DMS53 treated with DMSO at 0.1 percent for 48 hours (cell line): ENCODE data around the gene GNAS.

Source experiments
- DNase-seq: peaks from one replicate; lab custom pipeline; 2025; ENCODE audit not compliant: unreplicated experiment; lab: John Stamatoyannopoulos, UW

The GNAS gene

DNA sequence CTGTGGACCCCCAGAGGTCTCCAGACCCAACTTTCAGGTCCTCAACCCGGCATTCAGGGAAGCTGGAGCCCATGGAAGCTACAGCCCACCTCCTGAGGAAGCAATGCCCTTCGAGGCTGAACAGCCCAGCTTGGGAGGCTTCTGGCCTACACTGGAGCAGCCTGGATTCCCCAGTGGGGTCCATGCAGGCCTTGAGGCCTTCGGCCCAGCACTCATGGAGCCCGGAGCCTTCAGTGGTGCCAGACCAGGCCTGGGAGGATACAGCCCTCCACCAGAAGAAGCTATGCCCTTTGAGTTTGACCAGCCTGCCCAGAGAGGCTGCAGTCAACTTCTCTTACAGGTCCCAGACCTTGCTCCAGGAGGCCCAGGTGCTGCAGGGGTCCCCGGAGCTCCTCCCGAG, 950 bp downstream of the GNAS start:
- no peak for DNase-seq

DNA sequence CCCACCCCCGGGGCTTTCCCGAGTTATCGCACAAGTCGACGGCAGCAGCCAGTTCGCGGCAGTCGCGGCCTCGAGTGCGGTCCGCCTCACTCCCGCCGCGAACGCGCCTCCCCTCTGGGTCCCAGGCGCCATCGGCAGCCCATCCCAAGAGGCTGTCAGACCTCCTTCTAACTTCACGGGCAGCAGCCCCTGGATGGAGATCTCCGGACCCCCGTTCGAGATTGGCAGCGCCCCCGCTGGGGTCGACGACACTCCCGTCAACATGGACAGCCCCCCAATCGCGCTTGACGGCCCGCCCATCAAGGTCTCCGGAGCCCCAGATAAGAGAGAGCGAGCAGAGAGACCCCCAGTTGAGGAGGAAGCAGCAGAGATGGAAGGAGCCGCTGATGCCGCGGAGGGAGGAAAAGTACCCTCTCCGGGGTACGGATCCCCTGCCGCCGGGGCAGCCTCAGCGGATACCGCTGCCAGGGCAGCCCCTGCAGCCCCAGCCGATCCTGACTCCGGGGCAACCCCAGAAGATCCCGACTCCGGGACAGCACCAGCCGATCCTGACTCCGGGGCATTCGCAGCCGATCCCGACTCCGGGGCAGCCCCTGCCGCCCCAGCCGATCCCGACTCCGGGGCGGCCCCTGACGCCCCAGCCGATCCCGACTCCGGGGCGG, 1.6 kb downstream of the GNAS start:
- no peak for DNase-seq

DNA sequence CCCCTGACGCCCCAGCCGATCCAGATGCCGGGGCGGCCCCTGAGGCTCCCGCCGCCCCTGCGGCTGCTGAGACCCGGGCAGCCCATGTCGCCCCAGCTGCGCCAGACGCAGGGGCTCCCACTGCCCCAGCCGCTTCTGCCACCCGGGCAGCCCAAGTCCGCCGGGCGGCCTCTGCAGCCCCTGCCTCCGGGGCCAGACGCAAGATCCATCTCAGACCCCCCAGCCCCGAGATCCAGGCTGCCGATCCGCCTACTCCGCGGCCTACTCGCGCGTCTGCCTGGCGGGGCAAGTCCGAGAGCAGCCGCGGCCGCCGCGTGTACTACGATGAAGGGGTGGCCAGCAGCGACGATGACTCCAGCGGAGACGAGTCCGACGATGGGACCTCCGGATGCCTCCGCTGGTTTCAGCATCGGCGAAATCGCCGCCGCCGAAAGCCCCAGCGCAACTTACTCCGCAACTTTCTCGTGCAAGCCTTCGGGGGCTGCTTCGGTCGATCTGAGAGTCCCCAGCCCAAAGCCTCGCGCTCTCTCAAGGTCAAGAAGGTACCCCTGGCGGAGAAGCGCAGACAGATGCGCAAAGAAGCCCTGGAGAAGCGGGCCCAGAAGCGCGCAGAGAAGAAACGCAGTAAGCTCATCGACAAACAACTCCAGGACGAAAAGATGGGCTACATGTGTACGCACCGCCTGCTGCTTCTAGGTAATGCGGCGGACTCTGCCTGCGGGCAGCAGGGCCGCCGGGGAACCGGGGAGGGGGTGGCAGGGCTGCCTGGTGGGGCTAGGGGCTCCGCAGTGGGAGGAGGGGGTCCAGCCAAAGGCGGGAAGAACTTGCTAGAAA, 2.3 kb downstream of the GNAS start:
- DNase-seq = no peak

DNA sequence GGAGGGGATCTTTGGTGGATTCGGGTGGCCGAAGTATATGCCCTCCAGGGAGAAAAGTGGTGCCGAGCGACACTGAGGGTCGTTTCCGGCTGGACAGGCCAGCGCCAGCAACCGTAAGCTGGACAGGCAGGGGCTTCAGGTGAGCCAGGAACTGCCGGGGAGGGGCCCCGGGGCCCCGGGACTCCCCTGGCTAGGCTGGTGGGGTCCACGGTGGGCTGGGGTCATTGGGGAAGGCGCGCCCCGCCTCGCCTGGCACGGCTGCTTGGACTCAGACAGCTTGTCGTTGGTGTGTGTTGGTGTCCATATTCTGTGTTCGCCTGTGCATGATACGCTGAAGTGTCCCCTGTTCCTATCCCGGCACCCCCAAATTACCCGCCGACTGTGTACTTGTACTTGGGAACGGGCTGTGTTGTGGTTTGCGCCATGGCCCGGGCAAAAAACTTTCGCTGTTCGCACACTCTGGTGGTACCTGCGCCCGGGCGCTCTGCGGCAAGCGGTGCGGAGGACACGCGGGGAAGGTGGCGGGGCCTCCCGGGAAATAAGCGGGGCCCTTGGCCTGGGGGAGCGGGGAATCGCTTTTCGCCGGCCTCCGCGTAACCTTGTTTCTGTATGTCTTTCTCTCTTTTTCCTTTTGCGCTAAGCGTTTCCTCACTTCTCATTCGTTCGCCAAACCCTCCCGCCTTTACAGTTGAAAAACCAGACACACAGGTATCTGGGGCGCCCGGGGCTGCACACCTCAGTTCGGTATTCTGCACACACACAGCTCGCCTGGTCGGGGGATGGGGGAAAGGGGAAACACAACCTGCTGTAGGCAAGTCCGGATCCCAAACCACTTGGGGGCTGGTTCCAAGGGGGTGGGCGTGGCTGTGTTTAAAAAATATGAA, 3.2 kb downstream of the GNAS start:
- DNase-seq = no peak

DNA sequence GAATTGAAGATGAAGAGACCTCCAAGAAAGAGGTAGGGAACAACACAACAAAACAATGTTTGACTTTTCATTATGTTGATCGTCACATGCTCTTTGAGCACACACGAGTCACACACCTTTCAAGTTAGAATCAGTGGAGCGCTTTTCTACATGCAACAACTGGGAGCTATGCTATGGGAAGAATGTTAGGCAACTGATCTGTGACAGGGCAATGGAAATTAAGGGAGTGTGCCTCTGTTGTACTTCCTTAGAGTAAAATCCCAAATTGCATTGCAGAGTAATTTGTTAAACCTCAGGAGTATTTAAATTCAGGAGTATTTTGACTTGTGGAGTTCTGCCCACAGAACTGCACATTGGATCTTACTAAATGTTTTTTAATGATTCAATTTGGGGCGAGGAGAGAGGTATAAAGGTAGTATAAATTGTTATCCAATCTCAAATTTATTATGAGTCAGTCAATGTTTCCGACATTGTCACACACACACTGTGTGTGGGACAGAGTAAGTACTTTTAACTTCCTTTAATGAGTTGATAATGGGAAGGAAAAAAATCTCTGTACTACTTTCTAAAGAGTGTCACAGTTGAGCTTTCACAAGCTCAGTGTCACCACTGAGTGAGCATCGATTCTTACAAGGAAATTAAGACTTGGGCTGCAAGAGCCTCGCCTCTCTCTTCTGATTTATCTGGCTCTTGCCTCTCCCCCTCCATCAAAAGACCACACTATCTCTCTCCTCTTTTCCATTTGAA, 10.7 kb downstream of the GNAS start:
- no peak for DNase-seq

DNA sequence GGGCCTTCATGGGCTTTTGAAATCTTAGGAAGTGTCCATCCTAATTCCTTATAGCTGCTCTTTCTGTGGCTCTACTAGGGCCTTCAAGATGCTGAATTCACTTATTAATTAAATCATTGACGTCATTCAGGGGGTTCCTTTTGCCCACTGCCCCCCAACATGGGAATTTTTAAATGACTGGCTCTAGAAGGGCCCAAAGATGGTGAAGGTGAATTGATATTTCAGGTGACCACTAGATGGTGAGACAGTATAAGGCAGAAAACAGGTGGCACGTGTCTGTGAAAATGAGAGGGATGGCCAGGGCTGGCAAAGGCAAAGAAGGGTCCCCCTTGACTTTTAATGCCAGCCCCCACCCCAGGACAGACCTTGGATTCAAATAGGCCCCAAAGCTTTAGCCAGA, 11.8 kb downstream of the GNAS start:
- no peak for DNase-seq

DNA sequence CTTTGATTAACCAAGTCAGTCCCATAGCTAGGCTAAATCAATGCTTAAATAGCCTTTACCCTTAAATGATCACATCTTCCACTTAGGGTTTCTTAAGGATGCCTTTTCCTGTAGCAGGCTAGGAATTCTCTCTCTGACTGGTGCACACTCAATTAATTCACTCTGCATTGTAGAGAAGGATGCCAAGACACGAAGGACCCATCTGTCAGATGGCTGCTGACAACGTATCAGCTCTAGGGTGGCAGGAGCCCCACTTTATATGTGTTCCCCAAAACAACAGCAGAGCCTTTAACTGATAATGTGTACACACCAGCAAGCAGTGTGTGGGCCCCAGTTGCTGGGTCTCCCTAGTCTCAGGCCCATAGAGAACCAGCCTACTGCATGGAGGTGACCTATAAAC, 13.3 kb downstream of the GNAS start:
- DNase-seq = no peak

DNA sequence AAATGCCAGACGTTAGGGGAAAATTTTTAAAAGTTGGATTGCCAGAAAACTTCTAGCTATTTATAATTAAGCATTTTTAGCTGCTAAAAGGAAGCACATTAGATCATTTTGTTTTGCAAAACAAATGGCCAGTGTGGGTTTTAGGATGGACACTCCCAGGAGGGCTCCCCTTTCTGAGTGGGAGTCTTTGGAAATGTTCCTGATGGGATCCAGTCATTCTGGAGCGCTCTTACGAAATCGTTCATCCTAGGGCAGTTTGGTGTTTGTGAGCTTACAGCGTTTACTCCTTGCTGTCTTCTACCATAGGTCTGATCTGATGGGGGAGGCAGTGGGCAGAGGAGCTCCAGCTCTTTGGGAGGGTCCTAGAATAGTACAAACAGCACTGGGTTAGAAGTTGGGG, 14.7 kb downstream of the GNAS start:
- no peak for DNase-seq

DNA sequence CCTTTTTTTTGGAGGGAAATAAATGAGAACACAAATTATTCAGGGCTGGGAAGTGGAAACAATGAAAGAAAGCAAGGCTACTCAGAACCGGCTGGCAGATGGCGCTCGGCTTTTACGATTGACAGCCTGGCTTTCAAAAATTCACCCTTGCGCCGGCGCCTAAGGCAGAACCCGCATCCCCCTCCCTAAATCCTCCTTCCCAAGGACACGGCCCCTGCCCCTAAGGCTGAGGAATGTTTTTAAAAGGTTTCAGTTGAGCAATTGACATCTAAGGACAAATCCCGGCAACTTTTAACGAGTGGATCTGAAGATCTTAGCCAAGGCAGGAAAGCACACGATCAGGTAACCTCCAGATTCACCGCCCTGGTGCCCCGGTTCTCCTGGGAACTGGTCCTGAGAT, 16.3 kb downstream of the GNAS start:
- DNase-seq = no peak

DNA sequence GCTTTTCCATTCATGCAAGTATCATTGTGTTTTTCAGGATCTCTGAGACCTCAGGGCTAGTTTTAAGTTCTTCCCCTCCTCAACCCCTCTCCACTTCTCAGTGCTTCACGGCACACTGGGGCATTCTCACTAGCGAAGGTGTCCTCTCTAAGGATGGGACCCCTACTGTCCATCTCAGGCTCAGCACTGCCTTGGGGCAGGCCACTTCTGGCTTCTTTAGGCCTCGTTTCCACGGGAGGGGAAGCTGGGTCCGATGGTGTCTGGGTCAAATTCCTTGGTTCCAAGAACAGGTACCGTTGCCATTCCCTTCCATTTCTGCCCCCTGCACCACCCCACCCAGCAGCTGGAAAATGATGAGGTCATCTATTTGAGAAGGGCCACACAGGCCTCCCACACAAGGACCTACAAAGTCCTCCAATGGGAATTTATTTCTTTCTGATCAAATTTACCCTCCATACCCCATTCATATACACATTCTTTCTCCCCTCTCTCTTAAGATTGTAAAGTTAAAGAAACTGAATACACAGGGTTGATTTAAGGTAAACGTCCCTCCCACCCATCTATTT, 17.2 kb downstream of the GNAS start:
- no peak for DNase-seq

DNA sequence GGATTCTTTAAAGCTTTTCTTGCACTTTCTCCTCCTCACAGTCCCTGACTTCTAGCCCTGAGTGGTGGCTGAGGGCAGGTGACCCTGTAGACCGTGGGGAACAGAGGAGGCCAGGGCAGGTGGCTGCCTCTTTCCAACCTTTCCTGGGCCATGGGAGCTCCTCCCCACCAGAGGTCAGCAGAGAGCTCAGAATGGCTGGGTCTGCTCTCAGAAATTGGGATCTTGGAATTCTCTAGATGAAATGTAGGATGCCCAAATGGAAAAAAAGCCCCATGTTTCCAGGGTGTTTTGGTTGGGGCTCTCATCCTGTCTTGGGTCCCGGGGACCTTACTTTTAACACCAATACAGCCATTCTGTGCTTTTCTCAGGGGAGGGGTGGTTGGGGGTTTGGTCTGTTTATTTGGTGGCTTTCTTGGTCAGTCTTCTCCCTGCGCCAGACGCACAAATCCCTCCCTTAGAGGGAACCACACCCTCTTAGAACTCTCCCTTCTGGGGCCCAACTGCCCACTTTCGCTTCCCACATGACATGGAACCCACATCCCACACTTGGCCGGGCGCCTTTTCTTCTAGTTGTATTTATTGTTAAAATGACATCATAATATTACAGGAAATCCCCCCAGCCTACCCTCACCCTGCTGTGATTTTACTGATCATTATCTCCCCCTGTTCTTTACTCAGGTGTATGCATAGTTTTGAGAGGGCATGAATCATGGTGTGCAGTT, 17.9 kb downstream of the GNAS start:
- peak; percentile 9 for DNase-seq

DNA sequence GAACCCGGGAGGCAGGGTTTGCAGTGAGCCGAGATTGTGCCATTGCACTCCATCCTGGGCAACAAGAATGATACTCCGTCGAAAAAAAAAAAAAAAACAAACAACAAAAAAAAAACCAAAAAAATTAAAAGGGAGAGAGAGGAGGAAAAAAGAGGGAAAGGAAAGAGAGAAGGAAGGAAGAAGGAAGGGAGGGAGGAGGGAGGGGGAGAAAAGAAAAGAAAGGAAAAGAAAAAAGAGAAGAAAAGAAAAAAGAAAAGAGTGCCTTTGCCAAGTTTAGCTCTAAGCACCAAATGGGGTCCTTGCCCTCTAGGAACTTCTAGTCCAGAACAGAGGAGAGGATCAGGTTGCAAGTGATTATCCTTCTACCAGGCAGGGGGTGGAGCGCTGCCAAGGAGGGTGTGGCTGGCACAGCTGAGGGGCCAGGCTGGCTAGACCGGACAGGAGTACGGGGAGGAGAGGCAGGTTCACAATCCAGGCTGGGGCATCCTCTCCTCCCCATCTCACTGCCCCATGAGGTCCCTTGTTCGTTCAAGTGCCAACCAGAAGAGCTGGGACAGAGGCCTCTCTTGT, 19.1 kb downstream of the GNAS start:
- no peak for DNase-seq

DNA sequence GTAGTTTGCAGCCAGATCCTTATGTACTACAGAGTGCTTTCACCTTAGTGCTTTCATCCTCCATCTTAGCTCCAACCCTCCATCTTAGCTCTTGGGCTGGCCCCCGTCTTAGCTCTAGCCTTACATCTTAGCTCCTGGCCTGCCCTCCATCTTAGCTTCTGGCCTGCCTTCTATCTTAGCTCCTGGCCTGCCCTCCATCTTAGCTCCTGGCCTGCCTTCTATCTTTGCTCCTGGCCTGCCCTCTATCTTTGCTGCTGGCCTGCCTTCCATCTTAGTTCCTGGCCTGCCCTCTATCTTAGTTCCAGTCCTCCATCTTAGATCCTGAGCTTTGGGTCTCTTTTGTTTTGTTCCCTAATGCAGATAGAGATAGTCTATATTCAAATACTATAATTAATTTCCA, 22.0 kb downstream of the GNAS start:
- DNase-seq = no peak

DNA sequence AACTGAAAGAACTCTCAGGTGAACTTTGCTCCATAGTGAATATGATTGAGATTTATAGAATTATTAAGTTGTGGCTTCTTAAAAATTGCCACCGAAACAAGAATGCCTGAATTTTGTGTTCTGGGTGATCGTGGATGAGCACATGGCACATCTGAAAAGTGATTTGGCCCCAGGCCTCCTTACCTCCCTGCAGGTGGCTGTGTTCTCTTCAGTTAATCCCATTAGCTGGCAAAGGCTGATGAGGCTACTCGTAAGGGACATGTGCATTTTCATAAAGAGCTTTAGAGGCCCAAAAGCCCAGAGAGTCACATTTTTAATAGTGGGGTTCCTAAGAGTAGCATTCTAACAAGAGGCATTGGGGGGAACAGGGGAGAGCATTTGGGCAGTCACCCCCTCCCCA, 22.6 kb downstream of the GNAS start:
- DNase-seq = no peak

DNA sequence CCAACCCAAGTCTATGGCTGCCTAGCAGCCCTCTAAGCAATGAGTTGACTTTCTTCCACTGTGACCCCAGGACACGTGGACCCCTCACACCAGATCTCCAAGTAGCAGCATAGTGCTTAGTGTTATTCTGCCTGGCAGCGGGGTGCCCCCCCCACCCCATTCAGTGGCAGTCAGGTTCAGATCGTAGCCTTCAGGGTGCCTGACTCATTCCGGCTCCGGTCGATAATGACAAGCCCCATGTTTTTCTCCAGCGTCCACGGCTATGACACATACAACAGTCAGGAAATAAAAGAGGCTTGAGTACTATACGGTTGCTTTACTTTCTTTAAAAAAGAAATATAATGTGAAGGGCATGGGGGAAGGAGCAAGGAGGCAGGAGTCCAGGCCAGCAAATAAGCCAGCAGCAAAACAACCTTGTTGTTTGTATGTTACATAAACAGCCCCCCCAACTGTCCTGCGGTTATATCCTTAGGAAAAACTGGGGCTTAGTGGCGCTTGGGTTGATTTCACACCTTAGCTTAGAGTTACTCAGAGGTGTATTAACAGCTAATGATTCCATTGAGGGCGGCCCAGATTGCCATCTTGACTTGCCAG, 23.1 kb downstream of the GNAS start:
- no peak for DNase-seq

DNA sequence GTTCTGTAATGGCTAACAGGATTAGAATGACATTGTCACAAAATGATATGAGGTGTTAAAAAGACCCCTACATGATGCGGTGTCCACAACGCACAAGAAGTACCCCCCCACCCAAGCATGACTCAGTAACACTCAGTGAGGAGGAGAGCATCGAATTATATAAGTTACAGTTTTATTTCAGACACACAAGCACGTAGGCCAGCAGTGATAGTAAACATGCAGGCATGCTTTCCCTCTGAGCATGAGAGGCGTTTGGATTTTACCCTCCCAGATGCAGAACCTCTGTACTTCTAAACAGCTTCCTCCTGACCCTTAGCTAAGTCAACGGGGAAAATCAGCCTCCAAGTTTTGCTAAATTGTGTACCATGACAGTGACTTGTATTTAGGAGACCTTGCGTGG, 23.9 kb downstream of the GNAS start:
- DNase-seq = no peak

DNA sequence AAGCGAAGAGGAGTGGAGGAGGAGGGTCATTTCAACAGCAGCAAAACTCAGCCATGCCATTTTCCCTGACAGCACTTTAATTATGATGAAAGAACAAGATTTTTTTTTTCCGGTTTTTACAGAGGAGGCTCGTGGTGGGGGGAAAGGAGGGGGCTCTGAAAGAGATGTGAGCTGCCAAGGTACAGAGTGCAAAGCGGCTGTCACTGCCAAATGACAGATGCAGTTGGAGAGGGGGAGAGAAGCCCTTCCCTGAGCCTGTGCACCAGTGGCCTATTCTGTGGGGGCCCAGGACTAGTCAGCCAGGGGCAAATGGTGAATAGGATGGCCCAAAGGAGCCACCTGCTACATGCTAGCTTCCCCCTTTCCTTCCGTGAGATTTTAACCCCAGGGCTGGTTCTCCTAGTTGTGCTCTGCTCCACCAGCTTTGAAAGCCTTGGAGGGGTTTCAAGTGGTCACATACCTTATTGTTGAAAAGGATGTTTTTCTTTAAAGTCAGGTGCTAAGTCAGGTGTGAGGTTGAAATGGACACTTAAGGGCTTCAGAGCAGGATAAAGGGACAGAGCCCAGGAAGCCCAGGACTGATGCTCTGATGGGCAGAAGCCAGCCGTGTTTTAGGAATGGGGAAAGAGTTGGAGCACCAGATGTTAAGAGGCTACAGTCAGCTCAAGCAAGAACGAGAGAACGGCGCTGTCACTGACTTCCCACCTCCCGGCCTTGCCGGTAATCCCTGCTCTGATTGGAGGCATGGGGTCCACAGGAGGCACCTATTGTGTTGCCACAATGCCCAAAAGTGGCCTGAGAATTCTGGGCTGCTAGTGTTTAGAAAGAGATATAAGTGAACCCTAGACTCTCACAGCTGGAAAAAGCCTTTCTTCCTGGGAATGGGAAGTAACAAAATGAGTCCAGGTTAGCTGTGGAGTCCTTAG, 24.8 kb downstream of the GNAS start:
- DNase-seq = no peak

DNA sequence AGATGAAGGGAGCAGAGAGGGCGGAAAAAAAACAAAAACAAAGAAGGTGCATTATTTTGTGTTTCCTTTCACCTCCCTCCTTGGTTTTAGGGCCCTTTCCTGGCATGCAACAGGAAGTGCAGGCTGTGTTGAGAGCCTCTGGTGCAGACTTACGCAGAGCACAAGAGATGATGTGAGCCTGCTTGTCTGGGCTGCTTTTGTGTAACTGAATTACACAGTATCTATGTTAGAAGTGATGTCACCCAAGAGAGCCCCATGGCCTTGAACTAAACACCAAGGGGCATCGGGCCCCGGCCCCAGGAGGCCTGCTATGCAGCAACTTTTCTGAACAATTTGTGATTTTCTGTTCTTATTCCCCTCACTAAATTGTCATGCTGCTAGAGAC, 25.5 kb downstream of the GNAS start:
- no peak for DNase-seq
